Fibroblast of the aortic adventitia (primary cell): Measurements from ENCODE around the gene KIF21B. TPM values are rescaled to one million over a fixed set of nuclear protein-coding genes. Genes with fewer than 3 reads are reported as not detected.

Experiments used
- DNase-seq: peaks from one replicate; pipeline ENCODE4 v3.0.0-alpha.2; 2010; ENCODE audit warnings: low read depth
- H3K4me3 ChIP-seq: 2 replicates; pipeline ENCODE4 v1.5.1; 2011; ENCODE audit warnings: low read depth, mild to moderate bottlenecking, control low read depth, low read length, moderate library complexity
- CTCF ChIP-seq: IDR thresholded peaks from 2 replicates; pipeline ENCODE4 v1.5.1; 2011; ENCODE audit warnings: mild to moderate bottlenecking, low read length, control low read depth, inconsistent platforms; ENCODE audit not compliant: insufficient read depth
- small RNA-seq: library from RNA; depleted of rRNA; stranded (forward); fragments of <200 nt; gene quantifications from one replicate; pipeline ENCODE3, GENCODE V24; 2012
- total RNA-seq: library from RNA; depleted of rRNA; stranded (reverse); fragments of >200 nt; gene quantifications from 2 replicates; pipeline ENCODE4 v1.2.3, GENCODE V29; 2012; ENCODE audit warnings: low replicate concordance

The KIF21B gene
- total RNA-seq, 1 donor = under 0.01 TPM

- no peak overlapping the region for H3K4me3 ChIP-seq
- TF ChIP-seq CTCF = no peak
- no peak for DNase-seq
Measured at GRCh38 chr1:200921571-200922110, 101.9 kb downstream of the KIF21B start.

Small RNAs within 50 kb of the gene (small RNA-seq; reads per million reads assigned to genes)
- not detected for gene RNU6-704P

Other genes with a start within 250 kb of the KIF21B start
- not detected in 2 replicates for gene GPR25, start 150.7 kb downstream of the KIF21B start, total RNA-seq
- not detected in 2 replicates for gene INAVA, start 128.8 kb downstream of the KIF21B start, total RNA-seq
- not detected in 2 replicates for gene CACNA1S, start 88.7 kb upstream of the KIF21B start, total RNA-seq
- not detected in 2 replicates for gene ASCL5, start 103.5 kb upstream of the KIF21B start, total RNA-seq
- 24.0 and 35.1 TPM in 2 replicates for gene TMEM9, start 130.8 kb upstream of the KIF21B start, total RNA-seq
- gene IGFN1, start 167.1 kb upstream of the KIF21B start, total RNA-seq = under 0.01 and 0.74 TPM in 2 replicates